ENCODE data around the gene HTR3B.
A peak's percentile ranks its signal among the peaks of the same experiment; 100 is the strongest.
"Not testable (repeated sequence)": the region's sequence is repeated elsewhere in the genome, so short reads cannot be mapped to it uniquely, and the experiment has no call there.

The HTR3B gene, protein sequence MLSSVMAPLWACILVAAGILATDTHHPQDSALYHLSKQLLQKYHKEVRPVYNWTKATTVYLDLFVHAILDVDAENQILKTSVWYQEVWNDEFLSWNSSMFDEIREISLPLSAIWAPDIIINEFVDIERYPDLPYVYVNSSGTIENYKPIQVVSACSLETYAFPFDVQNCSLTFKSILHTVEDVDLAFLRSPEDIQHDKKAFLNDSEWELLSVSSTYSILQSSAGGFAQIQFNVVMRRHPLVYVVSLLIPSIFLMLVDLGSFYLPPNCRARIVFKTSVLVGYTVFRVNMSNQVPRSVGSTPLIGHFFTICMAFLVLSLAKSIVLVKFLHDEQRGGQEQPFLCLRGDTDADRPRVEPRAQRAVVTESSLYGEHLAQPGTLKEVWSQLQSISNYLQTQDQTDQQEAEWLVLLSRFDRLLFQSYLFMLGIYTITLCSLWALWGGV

GRCh38 chr11:113904379-113905101 lies at the start of gene HTR3B:
Gene HTR3B, plus strand, starts transcription at chr11:113904796. Its CDS starts 138 bp downstream, at chr11:113904934.
- no peak for DNase-seq

DNA sequence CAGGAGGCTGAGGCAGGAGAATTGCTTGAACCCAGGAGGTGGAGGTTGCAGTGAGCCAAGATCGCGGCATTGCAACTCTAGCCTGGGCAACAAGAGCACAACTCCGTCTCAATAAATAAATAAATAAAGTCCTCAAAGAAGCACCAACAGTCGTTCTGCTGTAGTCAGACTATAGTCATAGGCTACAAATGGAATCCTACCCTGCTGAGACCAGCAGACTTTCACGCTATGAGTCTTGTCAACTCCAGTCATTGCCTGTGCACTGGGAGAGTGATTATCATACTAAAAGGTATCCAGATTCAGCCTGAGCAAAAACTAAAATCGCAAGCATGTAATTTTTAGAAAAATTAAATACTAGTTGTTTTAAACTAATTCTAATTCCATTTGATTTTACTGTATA lies 48.8 kb upstream of the HTR3B start:
- DNase-seq = no peak

DNA sequence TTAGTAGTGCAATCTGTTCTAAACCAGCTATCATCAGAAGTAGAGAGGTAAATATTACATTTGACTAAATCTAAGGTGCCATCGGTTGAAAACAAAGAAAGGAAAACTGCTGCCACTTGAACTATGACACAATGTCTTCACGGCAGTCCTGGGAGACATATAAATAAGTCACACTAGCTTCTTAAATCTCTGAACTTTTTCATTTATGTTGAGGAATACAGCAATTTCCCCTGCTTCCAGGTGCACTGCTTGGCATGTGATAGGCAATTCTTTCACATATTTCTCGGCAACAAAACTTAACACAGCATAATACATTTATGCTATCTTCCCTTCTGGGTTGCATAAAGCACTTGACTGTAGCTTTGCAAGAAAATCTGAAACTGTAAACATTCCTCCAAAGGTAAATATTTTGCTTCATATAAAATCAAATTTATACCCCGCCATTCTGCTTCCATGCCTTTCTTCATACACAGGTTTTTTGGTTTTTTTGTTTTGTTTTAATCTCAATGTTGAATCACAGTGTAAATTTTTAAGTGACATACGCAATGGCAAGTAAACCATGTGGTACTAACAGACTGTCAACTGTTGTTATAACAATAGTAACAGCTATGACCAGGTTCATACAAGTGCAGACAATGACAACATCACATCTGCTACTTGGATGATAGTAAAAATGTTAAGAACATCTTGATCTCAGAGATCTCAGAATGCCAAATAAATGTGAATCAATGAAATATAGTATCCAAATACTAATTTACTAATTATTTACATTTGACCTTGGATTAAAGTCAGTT lies 47.4 kb upstream of the HTR3B start:
- no peak for DNase-seq

DNA sequence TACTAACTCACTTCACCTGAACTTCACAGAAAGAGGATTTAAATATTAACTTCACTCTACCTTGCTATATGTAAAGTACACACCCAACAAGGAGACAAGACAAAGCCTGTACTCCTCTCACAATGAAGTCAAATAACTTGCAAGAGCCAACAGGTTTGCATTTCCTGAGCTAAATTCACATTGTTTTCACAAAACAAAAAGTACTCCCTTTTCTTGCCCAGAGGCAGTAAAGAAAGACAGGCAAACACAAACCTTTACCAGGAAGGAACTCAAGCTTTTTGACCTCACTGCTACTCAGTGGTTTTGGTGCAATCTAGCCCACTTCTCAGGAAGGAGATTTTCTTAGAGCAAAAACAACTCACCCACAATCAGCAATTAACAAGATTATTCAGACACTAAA lies 44.9 kb upstream of the HTR3B start:
- no peak for DNase-seq

DNA sequence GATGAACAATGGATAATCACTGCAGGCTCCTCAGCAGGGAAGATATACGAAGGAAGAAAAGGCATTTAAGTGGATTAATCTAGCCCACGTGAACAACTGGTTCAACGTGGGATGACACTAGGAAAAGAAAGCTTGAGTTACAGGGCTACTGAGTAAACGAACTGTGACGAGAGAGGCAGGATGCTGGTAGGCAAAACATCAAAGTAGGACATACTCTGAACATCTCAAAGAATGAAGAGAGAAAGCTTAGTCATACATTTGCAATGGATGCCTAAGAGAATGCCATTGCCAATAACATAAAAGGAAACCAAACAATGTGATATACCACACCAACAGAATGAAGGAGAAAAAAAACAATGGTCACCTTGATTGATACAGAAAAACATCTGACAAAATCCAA lies 42.2 kb upstream of the HTR3B start:
- DNase-seq = no peak

- no peak for DNase-seq
These were observed 40.2 kb upstream of the HTR3B start for GRCh38 chr11:113864410-113864809.

GRCh38 chr11:113865873-113866272 lies 38.7 kb upstream of the HTR3B start:
- DNase-seq = no peak

DNA sequence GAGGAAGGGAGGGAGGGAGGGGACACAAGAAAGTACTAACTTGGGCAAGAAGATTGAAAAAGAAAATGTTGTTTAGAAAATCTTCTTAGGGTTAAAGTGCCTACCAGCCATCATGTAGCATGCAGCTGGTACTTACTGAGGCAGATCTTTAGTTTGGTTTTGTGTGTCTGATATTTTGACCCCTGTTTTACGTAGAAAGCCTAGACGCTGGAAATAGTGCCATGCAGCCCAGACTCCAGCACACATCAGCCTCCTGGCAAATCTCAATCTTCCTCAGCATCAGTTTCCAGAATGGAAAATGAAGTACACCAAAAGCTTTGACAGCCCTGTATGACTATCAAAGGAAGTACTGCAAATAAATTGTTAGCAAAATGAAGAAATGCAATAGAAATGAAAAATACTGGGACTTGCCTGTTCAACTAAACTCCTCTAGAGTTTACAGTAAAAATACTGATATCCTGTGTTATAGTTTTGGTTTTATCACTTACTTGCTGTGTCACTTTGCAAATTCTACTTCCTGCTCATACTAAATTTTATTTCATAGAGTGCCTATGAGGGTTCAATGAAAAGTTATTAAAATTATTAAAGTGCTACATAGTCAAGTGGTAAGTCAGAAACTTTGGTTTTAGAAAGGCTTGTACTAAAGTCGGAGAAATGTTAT lies 36.6 kb upstream of the HTR3B start:
- DNase-seq = no peak

DNA sequence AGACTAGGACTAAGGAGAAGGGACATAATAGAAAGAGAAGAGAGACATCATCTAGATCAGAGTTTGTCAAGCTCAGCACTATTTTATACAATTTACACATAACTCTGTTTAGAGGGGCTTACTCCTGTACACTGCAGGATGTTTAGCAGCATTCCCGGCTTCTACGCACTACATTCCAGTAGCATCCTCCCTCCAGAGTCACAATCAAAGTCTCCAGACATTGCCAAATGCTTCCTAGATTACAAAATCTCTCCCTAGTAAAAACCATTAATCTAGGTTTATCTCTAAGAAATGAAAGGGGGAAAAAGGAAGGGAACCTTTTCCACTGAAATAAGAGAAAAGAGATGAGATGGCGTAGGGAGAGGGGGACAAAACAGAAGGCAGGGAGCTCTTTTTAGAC lies 33.3 kb upstream of the HTR3B start:
- no peak for DNase-seq

- DNase-seq = no peak
These were observed 31.4 kb upstream of the HTR3B start for GRCh38 chr11:113873236-113873626.

DNA sequence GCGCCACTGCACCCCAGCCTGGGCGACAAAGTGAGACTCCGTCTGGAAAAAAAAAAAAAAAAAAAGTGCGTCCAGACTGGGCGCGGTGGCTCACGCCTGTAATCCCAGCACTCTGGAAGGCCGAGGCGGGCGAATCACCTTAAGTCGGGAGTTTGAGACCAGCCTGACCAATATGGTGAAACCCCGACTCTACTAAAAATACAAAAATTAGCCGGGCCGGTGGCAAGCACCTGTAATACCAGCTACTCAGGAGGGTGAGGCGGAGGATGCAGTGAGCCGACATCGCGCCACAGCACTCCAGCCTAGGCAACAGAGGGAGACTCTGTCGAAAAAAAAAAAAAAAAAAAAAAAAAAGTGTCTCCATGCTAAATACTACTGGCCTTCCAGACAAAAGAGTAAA lies 30.5 kb upstream of the HTR3B start:
- no peak for DNase-seq

GRCh38 chr11:113874581-113875233 lies 29.9 kb upstream of the HTR3B start:
- no peak for DNase-seq

DNA sequence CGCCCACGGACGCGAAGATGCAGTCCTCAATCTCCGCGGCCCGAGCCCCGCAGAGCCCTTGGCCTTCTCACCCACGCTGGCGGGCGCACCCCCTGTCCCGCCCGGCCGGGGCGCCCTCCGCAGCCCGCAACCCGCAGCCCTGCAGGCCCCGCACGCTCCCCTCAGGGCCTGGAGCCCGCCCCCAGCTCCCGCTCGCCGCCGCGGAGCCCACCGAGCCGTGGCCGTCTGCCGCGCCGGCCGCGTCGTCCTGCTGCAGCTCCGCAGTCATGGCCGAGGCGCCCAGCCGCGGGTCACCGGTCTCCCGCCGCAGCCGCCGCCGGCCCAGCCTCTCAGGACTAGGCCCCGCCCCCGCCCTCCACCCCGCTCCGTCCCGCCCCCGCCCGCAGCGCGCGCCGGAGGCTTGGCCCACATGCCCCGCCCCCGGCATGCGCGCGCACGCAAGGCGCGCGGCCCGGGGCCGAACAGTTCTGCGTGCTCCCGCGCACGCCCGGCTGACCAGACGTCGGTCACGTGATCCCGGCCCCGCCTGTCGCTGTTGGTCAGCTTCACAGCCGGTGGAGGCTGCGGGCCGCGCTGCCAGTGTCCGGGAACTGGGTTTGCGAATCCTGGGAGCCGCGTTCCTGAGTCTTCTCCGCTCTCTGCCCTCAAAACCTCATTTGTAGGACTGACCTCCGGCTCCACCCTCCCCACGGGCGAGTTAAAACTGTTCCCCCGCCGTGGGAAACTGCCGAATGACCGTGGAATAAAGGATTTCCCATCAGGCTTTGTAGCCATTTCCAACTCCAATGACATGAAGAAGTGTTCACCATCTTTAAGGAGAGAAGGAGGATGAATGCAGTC lies 29.1 kb upstream of the HTR3B start, which contains the start of gene USP28:
TSS of gene USP28 (minus strand) at position 339 of the 840 bp plus-strand sequence. CDS start at position 268, 71 bp downstream.
- peak; percentile 83 to 97 for DNase-seq

GRCh38 chr11:113876074-113876797 lies 28.4 kb upstream of the HTR3B start:
- DNase-seq = no peak

GRCh38 chr11:113876798-113877669 lies 27.6 kb upstream of the HTR3B start:
- no peak for DNase-seq

DNA sequence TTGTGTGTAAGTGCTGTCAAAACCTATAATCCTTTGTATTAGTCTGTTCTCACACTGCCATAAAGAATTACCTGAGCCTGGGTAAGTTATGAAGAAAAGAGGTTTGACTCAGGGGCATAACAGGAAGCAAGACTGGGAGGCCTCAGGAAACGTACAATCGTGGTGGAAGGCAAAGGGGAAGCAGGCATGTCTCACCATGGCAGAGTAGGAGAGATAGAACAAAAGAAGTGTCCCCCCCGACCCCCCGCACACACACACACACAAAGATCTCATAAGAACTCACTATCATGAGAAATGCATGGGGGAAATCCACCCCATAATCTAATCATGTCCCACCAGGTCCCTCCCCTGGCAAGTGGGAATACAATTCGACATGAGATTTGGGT lies 26.9 kb upstream of the HTR3B start:
- DNase-seq = no peak

- not testable (repeated sequence) for DNase-seq
These were observed 25.1 kb upstream of the HTR3B start for GRCh38 chr11:113879446-113879845.

DNA sequence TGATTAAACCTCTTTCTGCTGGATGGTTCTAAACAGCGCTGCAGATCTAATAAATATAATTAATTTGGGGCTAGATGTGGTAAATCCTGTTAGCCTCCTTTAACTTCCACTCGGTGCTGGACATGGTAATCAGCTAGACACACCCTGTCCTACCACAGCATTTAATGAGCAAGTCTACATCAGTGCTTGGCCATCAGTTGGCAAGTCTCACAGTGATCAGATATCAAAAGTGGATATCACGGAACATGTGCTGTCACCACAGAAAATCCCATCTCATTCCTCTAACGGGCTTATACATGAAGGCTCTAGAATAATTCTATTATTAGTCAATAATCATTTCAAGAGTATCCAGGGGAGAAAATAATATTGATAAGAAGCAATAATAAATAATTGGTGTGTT lies 23.6 kb upstream of the HTR3B start:
- DNase-seq = no peak

GRCh38 chr11:113881856-113882255 lies 22.7 kb upstream of the HTR3B start:
- DNase-seq = no peak
